ENCODE data around the gene EXTL2.

The EXTL2 gene

DNA sequence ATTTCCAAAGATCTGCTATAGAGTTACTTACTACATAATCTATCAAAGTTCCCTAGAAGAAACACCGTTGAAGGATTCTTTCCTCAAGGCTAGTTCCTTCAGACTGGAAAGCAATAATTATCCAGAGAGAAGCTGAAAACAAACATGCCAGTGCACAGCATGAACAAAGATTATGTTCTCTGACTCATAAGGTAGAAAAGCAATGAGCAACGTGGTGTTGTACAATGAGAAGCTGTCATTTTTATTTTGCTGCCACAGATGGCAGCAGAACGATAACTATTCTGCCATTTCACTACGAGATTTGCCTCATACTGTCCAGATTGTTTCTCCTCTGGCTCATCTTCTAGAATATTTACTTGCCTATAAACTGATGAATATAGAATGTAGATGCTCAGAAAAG, 10.7 kb downstream of the EXTL2 start:
- DNase-seq: no peak
- no peaks in the 10 kb centered on the region for H3K27me3 ChIP-seq (replicated peaks; ENCODE audit: control insufficient read depth, insufficient read depth, low read length, poor library complexity, severe bottlenecking)
- no peak overlapping the region for H3K4me3 ChIP-seq (ENCODE audit: insufficient read depth, low read depth, low read length, poor library complexity, severe bottlenecking)
- no peaks in the 10 kb centered on the region for H3K4me1 ChIP-seq (ENCODE audit: control insufficient read depth, insufficient read depth, low read length, poor library complexity, severe bottlenecking)
- no peaks in the 10 kb centered on the region for H3K36me3 ChIP-seq (ENCODE audit: control insufficient read depth, insufficient read depth, low read length)
- no peaks in the 10 kb centered on the region for H3K9me3 ChIP-seq (ENCODE audit: control insufficient read depth, low read length)
- H3K27ac ChIP-seq (ENCODE audit: insufficient read depth, low read length, poor library complexity, severe bottlenecking): no peak overlapping the region

DNA sequence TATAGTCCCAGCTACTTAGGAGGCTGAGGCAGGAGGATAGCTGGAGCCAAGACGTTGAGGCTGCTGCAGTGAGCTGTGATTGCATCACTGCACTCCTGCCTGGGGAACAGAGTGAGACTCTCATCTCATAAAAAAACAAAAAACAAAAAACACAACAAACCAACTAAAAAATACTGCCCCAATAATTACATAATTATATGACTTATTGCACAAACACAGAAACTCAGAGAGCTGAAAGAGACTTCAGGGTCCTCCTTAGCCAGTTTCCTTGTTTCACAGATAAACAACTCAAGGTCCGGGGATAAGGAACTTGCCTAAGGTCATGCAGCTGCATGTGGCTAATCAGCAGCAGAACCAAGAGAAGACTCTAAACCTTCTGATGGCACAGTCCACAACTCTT, 11.9 kb downstream of the EXTL2 start:
- Histone ChIP-seq H3K9me3 (ENCODE audit: control insufficient read depth, low read length) (no peaks in the 10 kb centered on the region), H3K36me3 (ENCODE audit: control insufficient read depth, insufficient read depth, low read length) (no peaks in the 10 kb centered on the region), H3K4me3 (ENCODE audit: insufficient read depth, low read depth, low read length, poor library complexity, severe bottlenecking) (no peak overlapping the region), H3K4me1 (ENCODE audit: control insufficient read depth, insufficient read depth, low read length, poor library complexity, severe bottlenecking) (no peaks in the 10 kb centered on the region), H3K27me3 (replicated peaks; ENCODE audit: control insufficient read depth, insufficient read depth, low read length, poor library complexity, severe bottlenecking) (no peaks in the 10 kb centered on the region), H3K27ac (ENCODE audit: insufficient read depth, low read length, poor library complexity, severe bottlenecking) (no peak overlapping the region)
- no peak for DNase-seq

DNA sequence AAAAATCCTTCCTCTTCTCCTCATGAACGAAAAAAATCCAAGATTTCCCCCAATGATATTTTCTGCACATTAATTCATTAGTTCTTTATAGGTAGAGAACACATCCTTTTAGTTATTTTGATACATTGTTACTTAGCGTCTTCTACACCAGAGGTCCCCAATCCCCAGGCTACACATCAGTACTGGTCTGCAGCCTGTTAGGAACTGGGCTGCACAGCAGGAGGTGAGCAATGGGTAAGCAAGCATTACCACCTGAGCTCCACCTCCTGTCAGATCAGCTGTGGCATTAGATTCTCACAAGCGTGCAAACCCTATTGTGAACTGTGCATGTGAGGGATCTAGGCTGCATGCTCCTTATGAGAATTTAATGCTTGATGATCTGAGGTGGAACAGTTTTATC, 13.0 kb downstream of the EXTL2 start:
- Histone ChIP-seq H3K9me3 (ENCODE audit: control insufficient read depth, low read length) (no peaks in the 10 kb centered on the region), H3K4me3 (ENCODE audit: insufficient read depth, low read depth, low read length, poor library complexity, severe bottlenecking) (no peak overlapping the region), H3K36me3 (ENCODE audit: control insufficient read depth, insufficient read depth, low read length) (no peaks in the 10 kb centered on the region), H3K4me1 (ENCODE audit: control insufficient read depth, insufficient read depth, low read length, poor library complexity, severe bottlenecking) (no peaks in the 10 kb centered on the region), H3K27me3 (replicated peaks; ENCODE audit: control insufficient read depth, insufficient read depth, low read length, poor library complexity, severe bottlenecking) (no peaks in the 10 kb centered on the region), H3K27ac (ENCODE audit: insufficient read depth, low read length, poor library complexity, severe bottlenecking) (no peak overlapping the region)
- no peak for DNase-seq

DNA sequence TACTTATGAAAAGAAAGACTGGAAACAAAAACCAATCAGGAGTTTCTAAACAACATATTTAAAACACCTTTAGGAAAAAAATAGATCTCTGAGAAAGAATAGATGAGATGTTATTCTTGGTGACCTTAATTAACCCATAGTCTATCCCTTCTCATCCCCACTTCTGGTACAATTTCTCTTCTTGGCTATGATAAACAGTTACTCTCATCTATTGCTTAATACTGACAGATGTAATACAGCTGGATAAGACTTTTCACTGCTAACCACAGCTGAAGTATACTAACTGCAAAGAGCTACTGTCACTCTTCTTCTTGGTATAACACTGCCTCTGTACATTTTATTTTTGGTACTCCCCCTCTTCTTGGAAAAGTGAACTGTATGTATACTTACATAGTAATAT, 15.2 kb downstream of the EXTL2 start:
- no peaks in the 10 kb centered on the region for H3K9me3 ChIP-seq (ENCODE audit: control insufficient read depth, low read length)

DNA sequence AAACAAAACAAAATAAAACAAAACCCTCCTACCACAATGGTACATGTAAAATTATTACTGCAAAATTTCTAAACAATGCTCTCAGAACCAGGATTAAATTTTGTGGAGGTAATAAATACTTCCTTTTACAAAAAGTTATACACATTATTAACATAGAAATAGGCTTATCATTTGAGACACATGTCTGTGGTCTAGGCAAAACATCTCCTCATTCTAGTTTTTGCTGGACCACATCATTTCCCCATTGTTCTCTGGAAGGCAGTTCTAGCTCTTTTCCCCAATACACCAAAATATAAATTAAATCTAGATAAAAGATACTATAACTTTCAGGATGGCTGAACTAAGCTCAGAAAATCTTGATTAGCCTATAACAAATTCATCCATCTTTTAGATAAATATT, 18.4 kb downstream of the EXTL2 start:
- Histone ChIP-seq H3K4me3 (ENCODE audit: insufficient read depth, low read depth, low read length, poor library complexity, severe bottlenecking) (no peak overlapping the region), H3K4me1 (ENCODE audit: control insufficient read depth, insufficient read depth, low read length, poor library complexity, severe bottlenecking) (no peaks in the 10 kb centered on the region)
- DNase-seq: no peak

More for the DNA sequence above, 15.2 kb downstream of the EXTL2 start:
- Histone ChIP-seq H3K36me3 (ENCODE audit: control insufficient read depth, insufficient read depth, low read length) (no peaks in the 10 kb centered on the region), H3K27ac (ENCODE audit: insufficient read depth, low read length, poor library complexity, severe bottlenecking) (no peak overlapping the region), H3K4me3 (ENCODE audit: insufficient read depth, low read depth, low read length, poor library complexity, severe bottlenecking) (no peak overlapping the region), H3K4me1 (ENCODE audit: control insufficient read depth, insufficient read depth, low read length, poor library complexity, severe bottlenecking) (no peaks in the 10 kb centered on the region), H3K27me3 (replicated peaks; ENCODE audit: control insufficient read depth, insufficient read depth, low read length, poor library complexity, severe bottlenecking) (no peaks in the 10 kb centered on the region)
- no peak for DNase-seq

DNA sequence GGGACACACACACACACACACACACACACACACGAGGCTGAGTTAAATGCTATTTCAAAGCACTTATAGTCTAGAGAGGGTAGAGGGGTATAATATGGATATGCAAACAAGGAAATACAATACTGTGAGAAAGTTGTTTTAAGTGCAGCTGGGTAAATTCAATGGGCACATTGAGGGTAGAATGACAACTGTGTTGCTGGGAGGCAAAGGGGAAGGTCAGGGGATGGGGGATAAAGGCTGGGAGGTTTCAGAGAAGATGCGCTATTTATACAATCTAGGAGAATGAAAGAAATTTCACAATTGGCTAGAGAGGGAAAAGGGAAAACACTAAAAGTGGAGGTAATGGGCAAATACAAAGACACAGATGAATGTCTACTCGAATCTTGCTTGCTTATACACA, 19.4 kb downstream of the EXTL2 start:
- Histone ChIP-seq H3K4me1 (ENCODE audit: control insufficient read depth, insufficient read depth, low read length, poor library complexity, severe bottlenecking) (no peaks in the 10 kb centered on the region), H3K27ac (ENCODE audit: insufficient read depth, low read length, poor library complexity, severe bottlenecking) (no peak overlapping the region), H3K9me3 (ENCODE audit: control insufficient read depth, low read length) (no peaks in the 10 kb centered on the region), H3K27me3 (replicated peaks; ENCODE audit: control insufficient read depth, insufficient read depth, low read length, poor library complexity, severe bottlenecking) (no peaks in the 10 kb centered on the region), H3K36me3 (ENCODE audit: control insufficient read depth, insufficient read depth, low read length) (no peaks in the 10 kb centered on the region), H3K4me3 (ENCODE audit: insufficient read depth, low read depth, low read length, poor library complexity, severe bottlenecking) (no peak overlapping the region)
- DNase-seq: no peak

More for the DNA sequence above, 18.4 kb downstream of the EXTL2 start:
- Histone ChIP-seq H3K27ac (ENCODE audit: insufficient read depth, low read length, poor library complexity, severe bottlenecking) (no peak overlapping the region), H3K27me3 (replicated peaks; ENCODE audit: control insufficient read depth, insufficient read depth, low read length, poor library complexity, severe bottlenecking) (no peaks in the 10 kb centered on the region), H3K9me3 (ENCODE audit: control insufficient read depth, low read length) (no peaks in the 10 kb centered on the region), H3K36me3 (ENCODE audit: control insufficient read depth, insufficient read depth, low read length) (no peaks in the 10 kb centered on the region)

DNA sequence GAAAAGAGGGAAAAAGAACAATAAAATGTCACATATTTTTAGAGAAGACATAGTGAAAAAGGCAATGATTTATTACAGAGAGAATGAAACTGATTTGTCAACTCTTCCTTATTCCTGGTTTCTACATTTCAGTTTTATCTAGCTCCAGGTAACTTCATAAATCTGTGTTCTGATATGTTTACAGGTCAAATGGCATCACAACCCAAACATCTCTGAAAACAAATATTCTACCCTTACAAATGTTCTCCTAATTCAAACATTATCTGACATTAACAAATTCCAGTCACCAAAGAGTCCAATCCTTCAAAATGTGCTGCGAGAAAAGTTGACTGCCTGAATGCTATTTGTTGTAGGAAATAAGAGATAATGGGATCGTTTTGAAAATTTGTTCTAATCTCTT, 20.2 kb downstream of the EXTL2 start:
- Histone ChIP-seq H3K27me3 (replicated peaks; ENCODE audit: control insufficient read depth, insufficient read depth, low read length, poor library complexity, severe bottlenecking) (no peaks in the 10 kb centered on the region), H3K36me3 (ENCODE audit: control insufficient read depth, insufficient read depth, low read length) (no peaks in the 10 kb centered on the region), H3K9me3 (ENCODE audit: control insufficient read depth, low read length) (no peaks in the 10 kb centered on the region)

DNA sequence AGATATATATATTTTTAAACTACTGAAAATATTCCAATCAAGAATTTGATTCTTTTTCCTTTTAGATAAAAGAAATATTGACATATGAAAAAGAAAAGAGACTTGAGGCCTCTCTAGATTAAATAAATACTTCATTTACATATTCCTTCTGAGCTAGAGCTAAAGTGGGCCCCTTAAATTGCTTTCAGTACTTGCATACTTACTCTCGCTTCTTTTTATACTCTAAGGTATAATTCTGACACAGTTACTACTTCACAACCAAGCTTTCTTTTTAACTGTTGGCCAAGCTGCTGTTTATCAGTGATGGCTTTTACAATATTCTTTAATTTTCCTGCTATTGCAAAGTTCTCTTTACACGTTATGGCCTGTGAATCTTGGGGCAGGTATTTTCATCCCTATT, 24.6 kb downstream of the EXTL2 start:
- Histone ChIP-seq H3K36me3 (ENCODE audit: control insufficient read depth, insufficient read depth, low read length) (no peaks in the 10 kb centered on the region), H3K27me3 (replicated peaks; ENCODE audit: control insufficient read depth, insufficient read depth, low read length, poor library complexity, severe bottlenecking) (no peaks in the 10 kb centered on the region), H3K27ac (ENCODE audit: insufficient read depth, low read length, poor library complexity, severe bottlenecking) (no peak overlapping the region), H3K9me3 (ENCODE audit: control insufficient read depth, low read length) (no peaks in the 10 kb centered on the region), H3K4me1 (ENCODE audit: control insufficient read depth, insufficient read depth, low read length, poor library complexity, severe bottlenecking) (no peaks in the 10 kb centered on the region), H3K4me3 (ENCODE audit: insufficient read depth, low read depth, low read length, poor library complexity, severe bottlenecking) (no peak overlapping the region)
- DNase-seq: no peak

More for the DNA sequence above, 20.2 kb downstream of the EXTL2 start:
- Histone ChIP-seq H3K27ac (ENCODE audit: insufficient read depth, low read length, poor library complexity, severe bottlenecking) (no peak overlapping the region), H3K4me1 (ENCODE audit: control insufficient read depth, insufficient read depth, low read length, poor library complexity, severe bottlenecking) (no peaks in the 10 kb centered on the region), H3K4me3 (ENCODE audit: insufficient read depth, low read depth, low read length, poor library complexity, severe bottlenecking) (no peak overlapping the region)
- no peak for DNase-seq

DNA sequence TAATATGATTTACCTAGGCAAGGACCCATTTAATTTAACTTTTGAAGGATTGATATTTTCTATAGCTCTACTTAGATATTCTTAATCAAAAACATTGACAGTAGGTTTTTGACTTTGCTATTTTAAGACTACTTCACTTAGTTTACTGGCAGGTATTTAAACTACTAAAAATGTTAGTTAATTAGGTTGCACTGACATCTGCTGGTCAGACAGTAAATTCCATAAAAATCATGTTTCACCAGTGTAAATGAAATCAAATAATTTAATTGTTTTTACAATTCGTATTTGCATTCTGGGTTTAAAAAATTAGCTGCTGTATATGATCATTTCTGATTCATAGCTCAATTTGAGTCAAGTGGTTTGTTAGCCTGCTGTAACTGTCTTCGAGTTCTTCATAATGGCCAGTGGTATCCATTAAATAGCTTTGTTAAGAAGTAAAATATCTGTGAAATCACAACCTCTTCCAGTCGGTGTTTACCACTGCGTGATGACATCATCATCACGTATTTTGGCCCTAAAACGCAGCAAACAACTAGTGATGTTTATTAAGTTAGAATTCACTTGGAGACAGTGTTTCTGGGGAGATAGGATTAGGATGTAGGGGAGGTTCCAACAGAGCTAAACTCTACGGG, 26.2 kb downstream of the EXTL2 start:
- H3K36me3 ChIP-seq (ENCODE audit: control insufficient read depth, insufficient read depth, low read length): no peaks in the 10 kb centered on the region
- no peak overlapping the region for H3K4me3 ChIP-seq (ENCODE audit: insufficient read depth, low read depth, low read length, poor library complexity, severe bottlenecking)
- H3K9me3 ChIP-seq (ENCODE audit: control insufficient read depth, low read length): no peaks in the 10 kb centered on the region
- no peaks in the 10 kb centered on the region for H3K4me1 ChIP-seq (ENCODE audit: control insufficient read depth, insufficient read depth, low read length, poor library complexity, severe bottlenecking)
- no peak overlapping the region for H3K27ac ChIP-seq (ENCODE audit: insufficient read depth, low read length, poor library complexity, severe bottlenecking)
- no peak for DNase-seq
- no peaks in the 10 kb centered on the region for H3K27me3 ChIP-seq (replicated peaks; ENCODE audit: control insufficient read depth, insufficient read depth, low read length, poor library complexity, severe bottlenecking)

DNA sequence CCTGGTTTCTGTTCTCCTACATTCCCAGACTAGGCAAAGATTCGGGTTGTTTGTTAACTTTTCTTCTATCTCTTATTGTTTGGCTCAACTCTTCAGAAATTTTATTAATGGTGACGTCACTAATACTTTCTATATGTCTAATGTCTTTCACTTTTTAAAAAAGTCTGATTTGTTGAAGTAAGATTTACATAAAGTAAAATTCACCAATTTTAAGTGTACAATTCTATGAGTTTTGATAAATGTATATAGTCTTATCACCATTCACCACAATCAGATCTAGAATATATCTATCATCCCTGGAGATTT, 27.8 kb downstream of the EXTL2 start:
- Histone ChIP-seq H3K9me3 (ENCODE audit: control insufficient read depth, low read length) (no peaks in the 10 kb centered on the region), H3K27ac (ENCODE audit: insufficient read depth, low read length, poor library complexity, severe bottlenecking) (no peak overlapping the region), H3K4me1 (ENCODE audit: control insufficient read depth, insufficient read depth, low read length, poor library complexity, severe bottlenecking) (no peaks in the 10 kb centered on the region), H3K36me3 (ENCODE audit: control insufficient read depth, insufficient read depth, low read length) (no peaks in the 10 kb centered on the region), H3K4me3 (ENCODE audit: insufficient read depth, low read depth, low read length, poor library complexity, severe bottlenecking) (no peak overlapping the region), H3K27me3 (replicated peaks; ENCODE audit: control insufficient read depth, insufficient read depth, low read length, poor library complexity, severe bottlenecking) (no peaks in the 10 kb centered on the region)
- no peak for DNase-seq
